Measurements from ENCODE around the gene BCLAF3. TPM values are rescaled to one million over a fixed set of nuclear protein-coding genes. Genes with fewer than 3 reads are reported as not detected.

BCLAF3 gene
- total RNA-seq, 6 experiments from 2014 or later: 2.1 to 4.1 (median 3.0) TPM

- intact Hi-C loops (cut with DNase I): no loop called here
- Histone ChIP-seq H3K27me3 (no peaks in the 10 kb centered on the region), H3K9me3 (no peaks in the 10 kb centered on the region), H3K4me1 (no peaks in the 10 kb centered on the region), H3K4me3 (no peak overlapping the region), H3K27ac (no peak overlapping the region), H3K36me3 (no peaks in the 10 kb centered on the region)
- no peak for ATAC-seq
- no peak for DNase-seq
- TF ChIP-seq POLR2A (IDR thresholded peaks at IDR 0.05) (no peak), CTCF (IDR thresholded peaks at IDR 0.05) (no peak)
- 67% methylated on average over 3 of the region's 3 CpGs for WGBS (ENCODE audit: insufficient coverage, low coverage, low lambda C conversion rate, missing lambda C conversion rate)
Observed at GRCh38 chrX:19986531-19986930, 4.3 kb downstream of the BCLAF3 start.

GRCh38 chrX:19981947-19982346, 8.9 kb downstream of the BCLAF3 start:
- intact Hi-C loops (cut with DNase I): no loop called here
- no peak for DNase-seq
- ATAC-seq: no peak
- TF ChIP-seq POLR2A (IDR thresholded peaks at IDR 0.05): no peak
- no peak for TF ChIP-seq CTCF (IDR thresholded peaks at IDR 0.05)
- no peaks in the 10 kb centered on the region for H3K9me3 ChIP-seq
- H3K4me3 ChIP-seq: no peak overlapping the region
- no peaks in the 10 kb centered on the region for H3K27me3 ChIP-seq
- WGBS (ENCODE audit: insufficient coverage, low coverage, low lambda C conversion rate, missing lambda C conversion rate): 64% methylated on average over 2 of the region's 2 CpGs
- no peaks in the 10 kb centered on the region for H3K4me1 ChIP-seq
- no peak overlapping the region for H3K27ac ChIP-seq
- no peaks in the 10 kb centered on the region for H3K36me3 ChIP-seq

GRCh38 chrX:19975845-19976244, 15.0 kb downstream of the BCLAF3 start:
- no peak overlapping the region for H3K4me3 ChIP-seq
- H3K27me3 ChIP-seq: no peaks in the 10 kb centered on the region
- intact Hi-C loops (cut with DNase I): no loop called here
- ATAC-seq (no peak), DNase-seq (no peak)
- no peaks in the 10 kb centered on the region for H3K9me3 ChIP-seq
- no peaks in the 10 kb centered on the region for H3K36me3 ChIP-seq
- no peak overlapping the region for H3K27ac ChIP-seq
- TF ChIP-seq POLR2A (IDR thresholded peaks at IDR 0.05): no peak
- no peak for TF ChIP-seq CTCF (IDR thresholded peaks at IDR 0.05)
- no peaks in the 10 kb centered on the region for H3K4me1 ChIP-seq

GRCh38 chrX:19972984-19973383, 17.9 kb downstream of the BCLAF3 start:
- Histone ChIP-seq H3K4me3 (no peak overlapping the region), H3K9me3 (no peaks in the 10 kb centered on the region), H3K27ac (no peak overlapping the region), H3K4me1 (no peaks in the 10 kb centered on the region), H3K36me3 (no peaks in the 10 kb centered on the region), H3K27me3 (no peaks in the 10 kb centered on the region)
- intact Hi-C loops (cut with DNase I): no loop called here
- ATAC-seq: no peak
- no peak for DNase-seq
- TF ChIP-seq POLR2A (IDR thresholded peaks at IDR 0.05): no peak
- no peak for TF ChIP-seq CTCF (IDR thresholded peaks at IDR 0.05)

GRCh38 chrX:19968276-19968675, 22.6 kb downstream of the BCLAF3 start:
- Histone ChIP-seq H3K27me3 (no peaks in the 10 kb centered on the region), H3K4me1 (no peaks in the 10 kb centered on the region), H3K4me3 (no peak overlapping the region), H3K36me3 (peaks cover 0 to 10% (median 0%) of the 10 kb centered on the region in 4 donors), H3K9me3 (no peaks in the 10 kb centered on the region), H3K27ac (no peak overlapping the region)
- no peak for ATAC-seq
- intact Hi-C loops (cut with DNase I): no loop called here
- TF ChIP-seq POLR2A (IDR thresholded peaks at IDR 0.05) (no peak), CTCF (IDR thresholded peaks at IDR 0.05) (no peak)
- DNase-seq: no peak
- 62% methylated on average over 3 of the region's 6 CpGs for WGBS (ENCODE audit: insufficient coverage, low coverage, low lambda C conversion rate, missing lambda C conversion rate)

Data from right lobe of liver (tissue), 6 donors.